ENCODE results near the gene SRGAP3. TPM values are rescaled to one million over a fixed set of nuclear protein-coding genes. Genes with fewer than 3 reads are reported as not detected.

SRGAP3 gene
- polyA plus RNA-seq, 3 donors: 0.27 to 1.3 (median 0.87) TPM

GRCh38 chr3:8983026-8983425 lies 266.4 kb downstream of the SRGAP3 start:
- Histone ChIP-seq H3K36me3 (replicated peaks in 1 of 2; ENCODE audit: control insufficient read depth in 1 of 2, insufficient read depth in 2 of 2, low read length in 2 of 2) (no peaks in the 10 kb centered on the region), H3K27me3 (ENCODE audit: control insufficient read depth in 2 of 2, insufficient read depth in 2 of 2, low read length in 2 of 2) (no peaks in the 10 kb centered on the region), H3K9me3 (replicated peaks in 1 of 2; ENCODE audit: control insufficient read depth in 1 of 2, insufficient read depth in 1 of 2, low read length in 2 of 2) (peaks cover 6 to 12% of the 10 kb centered on the region in 2 donors), H3K79me2 (ENCODE audit: insufficient read depth, low read length) (no peaks in the 10 kb centered on the region), H3K4me1 (ENCODE audit: control insufficient read depth in 1 of 2, insufficient read depth in 2 of 2, low read length in 2 of 2) (peaks cover 6 to 8% of the 10 kb centered on the region in 2 donors), H4K20me1 (ENCODE audit: insufficient read depth, low read length) (no peaks in the 10 kb centered on the region), H3K9ac (ENCODE audit: insufficient read depth, low read length, poor library complexity, severe bottlenecking) (no peak overlapping the region), H3K27ac (ENCODE audit: low read depth in 1 of 2, low read length in 2 of 2) (no peak overlapping the region), H2AFZ (ENCODE audit: insufficient read depth, low read depth, low read length, poor library complexity, severe bottlenecking) (no peak overlapping the region), H3K4me2 (replicated peaks; ENCODE audit: extremely low read depth, low read length, poor library complexity, severe bottlenecking) (no peak overlapping the region), H3K4me3 (replicated peaks in 1 of 3; ENCODE audit: low read depth in 2 of 3, low read length in 3 of 3) (no peak overlapping the region)
- Mint-ChIP-seq H3K4me1 (peaks cover 23% of the 10 kb centered on the region), H3K36me3 (no peaks in the 10 kb centered on the region), H3K27me3 (ENCODE audit: low read depth in 3 of 3) (peaks cover 3 to 4% (median 4%) of the 10 kb centered on the region in 3 donors), H3K27ac (no peak overlapping the region), H3K9me3 (peaks cover 2 to 9% (median 6%) of the 10 kb centered on the region in 7 donors), H3K4me3 (no peak overlapping the region)
- TF ChIP-seq, protein P1, sequence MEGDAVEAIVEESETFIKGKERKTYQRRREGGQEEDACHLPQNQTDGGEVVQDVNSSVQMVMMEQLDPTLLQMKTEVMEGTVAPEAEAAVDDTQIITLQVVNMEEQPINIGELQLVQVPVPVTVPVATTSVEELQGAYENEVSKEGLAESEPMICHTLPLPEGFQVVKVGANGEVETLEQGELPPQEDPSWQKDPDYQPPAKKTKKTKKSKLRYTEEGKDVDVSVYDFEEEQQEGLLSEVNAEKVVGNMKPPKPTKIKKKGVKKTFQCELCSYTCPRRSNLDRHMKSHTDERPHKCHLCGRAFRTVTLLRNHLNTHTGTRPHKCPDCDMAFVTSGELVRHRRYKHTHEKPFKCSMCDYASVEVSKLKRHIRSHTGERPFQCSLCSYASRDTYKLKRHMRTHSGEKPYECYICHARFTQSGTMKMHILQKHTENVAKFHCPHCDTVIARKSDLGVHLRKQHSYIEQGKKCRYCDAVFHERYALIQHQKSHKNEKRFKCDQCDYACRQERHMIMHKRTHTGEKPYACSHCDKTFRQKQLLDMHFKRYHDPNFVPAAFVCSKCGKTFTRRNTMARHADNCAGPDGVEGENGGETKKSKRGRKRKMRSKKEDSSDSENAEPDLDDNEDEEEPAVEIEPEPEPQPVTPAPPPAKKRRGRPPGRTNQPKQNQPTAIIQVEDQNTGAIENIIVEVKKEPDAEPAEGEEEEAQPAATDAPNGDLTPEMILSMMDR (IDR thresholded peaks at IDR 0.05): no peak
- DNase-seq: no peak
- intact Hi-C loops (cut with micrococcal nuclease): no loop called here
- WGBS (ENCODE audit: insufficient coverage): 75% methylated on average over 1 of the region's 1 CpG

DNA sequence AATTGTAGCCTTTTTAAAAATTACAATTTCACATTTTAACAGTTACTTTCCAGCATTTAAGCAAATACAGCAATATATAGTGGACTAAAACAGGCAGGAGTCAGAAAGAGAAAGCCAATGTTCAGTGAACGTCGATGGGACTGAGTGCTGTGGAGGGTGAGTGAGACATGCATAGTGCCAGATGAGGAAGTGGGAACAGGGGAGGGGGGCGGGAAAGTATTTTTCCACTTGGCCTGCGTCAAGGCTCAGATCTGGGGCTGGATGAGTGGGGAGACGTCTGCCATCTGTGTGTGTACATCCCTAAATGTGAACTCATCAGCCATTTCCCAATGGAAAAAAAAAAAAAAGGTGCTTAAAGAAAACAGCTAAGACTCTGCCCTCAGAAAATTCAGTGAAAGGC lies 266.9 kb downstream of the SRGAP3 start:
- H2AFZ ChIP-seq (ENCODE audit: insufficient read depth, low read depth, low read length, poor library complexity, severe bottlenecking): no peak overlapping the region
- Mint-ChIP-seq H3K27ac (no peak overlapping the region), H3K36me3 (no peaks in the 10 kb centered on the region), H3K9me3 (peaks cover 2 to 9% (median 6%) of the 10 kb centered on the region in 7 donors), H3K4me1 (peaks cover 20% of the 10 kb centered on the region), H3K4me3 (no peak overlapping the region), H3K27me3 (ENCODE audit: low read depth in 3 of 3) (peaks cover 2 to 4% (median 3%) of the 10 kb centered on the region in 3 donors)
- no peaks in the 10 kb centered on the region for H3K27me3 ChIP-seq (ENCODE audit: control insufficient read depth in 2 of 2, insufficient read depth in 2 of 2, low read length in 2 of 2)
- intact Hi-C loops (cut with micrococcal nuclease): no loop called here
- H4K20me1 ChIP-seq (ENCODE audit: insufficient read depth, low read length): no peaks in the 10 kb centered on the region
- H3K79me2 ChIP-seq (ENCODE audit: insufficient read depth, low read length): no peaks in the 10 kb centered on the region
- no peak overlapping the region for H3K9ac ChIP-seq (ENCODE audit: insufficient read depth, low read length, poor library complexity, severe bottlenecking)
- no peak overlapping the region for H3K27ac ChIP-seq (ENCODE audit: low read depth in 1 of 2, low read length in 2 of 2)
- WGBS (ENCODE audit: insufficient coverage): 0% methylated on average over 2 of the region's 5 CpGs
- TF ChIP-seq, protein P1 (IDR thresholded peaks at IDR 0.05): no peak
- no peak for DNase-seq
- no peak overlapping the region for H3K4me3 ChIP-seq (replicated peaks in 1 of 3; ENCODE audit: low read depth in 2 of 3, low read length in 3 of 3)
- no peak overlapping the region for H3K4me2 ChIP-seq (replicated peaks; ENCODE audit: extremely low read depth, low read length, poor library complexity, severe bottlenecking)
- peaks cover 6 to 12% of the 10 kb centered on the region in 2 donors for H3K9me3 ChIP-seq (replicated peaks in 1 of 2; ENCODE audit: control insufficient read depth in 1 of 2, insufficient read depth in 1 of 2, low read length in 2 of 2)
- H3K36me3 ChIP-seq (replicated peaks in 1 of 2; ENCODE audit: control insufficient read depth in 1 of 2, insufficient read depth in 2 of 2, low read length in 2 of 2): no peaks in the 10 kb centered on the region
- peaks cover 2 to 5% of the 10 kb centered on the region in 2 donors for H3K4me1 ChIP-seq (ENCODE audit: control insufficient read depth in 1 of 2, insufficient read depth in 2 of 2, low read length in 2 of 2)

All from CD14-positive monocyte (primary cell).